CD4-positive, alpha-beta T cell (primary cell): ENCODE data around the gene COBL. TPM values are rescaled to one million over a fixed set of nuclear protein-coding genes. Genes with fewer than 3 reads are reported as not detected.
A peak's percentile ranks its signal among the peaks of the same experiment; 100 is the strongest.

ENCODE experiments used
- ATAC-seq: fragments of 200-7000 bp; cut with Tn5 transposase; one replicate; pipeline ENCODE4 v1.10.0; 2022; ENCODE audit warnings: mild to moderate bottlenecking; ENCODE audit not compliant: poor library complexity
- CTCF ChIA-PET: fragments of 350-600 bp; sonication (Branson Sonifier 250); formaldehyde crosslinking; loops from one replicate; lab custom pipeline; 2021; ENCODE audit warnings: antibody characterized with exemption, inconsistent platforms; lab: Charles Lee
- POLR2A ChIA-PET: fragments of 350-600 bp; sonication (Branson Sonifier 250); formaldehyde crosslinking; loops from one replicate; lab custom pipeline; 2021; ENCODE audit warnings: antibody characterized with exemption, inconsistent platforms; lab: Charles Lee
- DNase-seq, 14 experiments: peaks; one replicate each; pipeline ENCODE4 v3.0.0-alpha.2; 2013 to 2020; ENCODE audit warnings: mixed read lengths in 2 of 14
- H3K27ac ChIP-seq, 2 donors: one replicate each; pipeline versions ENCODE4 v1.5.1 to v1.7.0; 2013; ENCODE audit warnings: low read length in 2 of 2, low read depth in 1 of 2, mild to moderate bottlenecking in 1 of 2
- H3K27me3 ChIP-seq, 2 experiments: 1 replicate in 1 of 2; 2 replicates in 1 of 2; pipeline versions ENCODE4 v1.6.1 to v1.7.0; 2013; ENCODE audit warnings: low read length in 2 of 2, control low read depth in 1 of 2, mild to moderate bottlenecking in 1 of 2, moderate library complexity in 1 of 2; ENCODE audit not compliant: insufficient read depth in 2 of 2, control insufficient read depth in 1 of 2
- H3K36me3 ChIP-seq: one replicate; pipeline ENCODE4 v1.6.1; 2013; ENCODE audit warnings: low read length, control low read depth; ENCODE audit not compliant: insufficient read depth
- H3K4me1 ChIP-seq: one replicate; pipeline ENCODE4 v1.6.1; 2013; ENCODE audit warnings: low read length, control low read depth; ENCODE audit not compliant: insufficient read depth
- H3K4me3 ChIP-seq: one replicate; pipeline ENCODE4 v1.5.1; 2013; ENCODE audit warnings: mild to moderate bottlenecking, low read length, moderate library complexity
- H3K9me3 ChIP-seq, 2 experiments: 1 replicate in 1 of 2; 2 replicates in 1 of 2; pipeline versions ENCODE4 v1.6.1 to v1.7.0; 2013; ENCODE audit warnings: low read length in 2 of 2, mild to moderate bottlenecking in 2 of 2, control low read depth in 1 of 2, moderate library complexity in 1 of 2; ENCODE audit not compliant: control insufficient read depth in 1 of 2, insufficient read depth in 1 of 2
- H3K27ac Mint-ChIP-seq: one replicate; pipeline ENCODE4 v1.8.0; 2020; ENCODE audit warnings: mixed read lengths
- H3K27me3 Mint-ChIP-seq: one replicate; pipeline ENCODE4 v1.8.0; 2021; ENCODE audit warnings: mixed read lengths
- H3K36me3 Mint-ChIP-seq: one replicate; pipeline ENCODE4 v1.8.0; 2021; ENCODE audit warnings: low read depth, mixed read lengths
- H3K4me1 Mint-ChIP-seq: one replicate; pipeline ENCODE4 v1.8.0; 2021; ENCODE audit warnings: low read depth, mixed read lengths
- H3K4me3 Mint-ChIP-seq: one replicate; pipeline ENCODE4 v1.8.0; 2020; ENCODE audit warnings: mild to moderate bottlenecking, mixed read lengths
- H3K9me3 Mint-ChIP-seq: one replicate; pipeline ENCODE4 v1.8.0; 2020; ENCODE audit warnings: mixed read lengths
- intact Hi-C, 2 experiments: fragments of 100-400 bp; cut with DNase I in 1 of 2; cut with micrococcal nuclease in 1 of 2; formaldehyde crosslinking; loops; one replicate each; pipeline versions ENCODE4 v1.15.1 to v1.9.0; 2023 to 2025; cut with DNase I, micrococcal nuclease
- total RNA-seq, 174 experiments: library from RNA in 2 of 174; stranded (reverse) in 2 of 174; gene quantifications; one replicate each; pipeline ENCODE4 v1.2.3 and lab custom pipeline; 2021 to 2026
- TF ChIP-seq, protein P1 (sequence below): fragments of 200-600 bp; IDR thresholded peaks from one replicate; pipeline ENCODE4 v1.8.0; 2022; ENCODE audit warnings: antibody characterized with exemption, mild to moderate bottlenecking

COBL gene
- total RNA-seq, 2 experiments from 2014 or later: not detected

DNA sequence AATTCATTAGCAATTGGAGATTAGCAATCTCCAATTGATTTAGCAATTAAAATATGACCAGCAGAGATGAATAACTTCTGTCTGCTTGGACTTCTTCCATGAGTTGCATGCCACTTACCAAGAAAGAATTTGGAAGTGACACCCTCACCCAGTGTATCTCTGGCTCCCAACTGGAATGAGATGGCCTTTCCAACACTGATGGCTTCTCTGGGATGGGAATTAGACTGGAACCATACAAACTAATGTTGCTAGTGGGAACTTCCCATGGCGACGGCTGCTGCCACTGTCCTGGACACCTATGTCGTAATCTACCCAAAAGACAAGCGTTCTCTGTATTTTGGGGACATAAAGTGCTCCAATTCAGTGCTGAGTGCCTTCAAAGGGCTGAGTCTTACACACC lies 192.3 kb downstream of the COBL start:
- H3K4me1 Mint-ChIP-seq: peaks cover 34% of the 10 kb centered on the region
- H3K27me3 Mint-ChIP-seq: no peaks in the 10 kb centered on the region
- intact Hi-C loops: no loop called here
- no peak overlapping the region for H3K4me3 Mint-ChIP-seq
- H3K36me3 Mint-ChIP-seq: no peaks in the 10 kb centered on the region
- peaks cover 0 to 3% of the 10 kb centered on the region in 2 experiments for H3K9me3 ChIP-seq
- POLR2A ChIA-PET: no interaction called here
- H3K27ac ChIP-seq: no peak overlapping the region
- H3K4me3 ChIP-seq: no peak overlapping the region
- CTCF ChIA-PET: no interaction called here
- TF ChIP-seq, protein P1, sequence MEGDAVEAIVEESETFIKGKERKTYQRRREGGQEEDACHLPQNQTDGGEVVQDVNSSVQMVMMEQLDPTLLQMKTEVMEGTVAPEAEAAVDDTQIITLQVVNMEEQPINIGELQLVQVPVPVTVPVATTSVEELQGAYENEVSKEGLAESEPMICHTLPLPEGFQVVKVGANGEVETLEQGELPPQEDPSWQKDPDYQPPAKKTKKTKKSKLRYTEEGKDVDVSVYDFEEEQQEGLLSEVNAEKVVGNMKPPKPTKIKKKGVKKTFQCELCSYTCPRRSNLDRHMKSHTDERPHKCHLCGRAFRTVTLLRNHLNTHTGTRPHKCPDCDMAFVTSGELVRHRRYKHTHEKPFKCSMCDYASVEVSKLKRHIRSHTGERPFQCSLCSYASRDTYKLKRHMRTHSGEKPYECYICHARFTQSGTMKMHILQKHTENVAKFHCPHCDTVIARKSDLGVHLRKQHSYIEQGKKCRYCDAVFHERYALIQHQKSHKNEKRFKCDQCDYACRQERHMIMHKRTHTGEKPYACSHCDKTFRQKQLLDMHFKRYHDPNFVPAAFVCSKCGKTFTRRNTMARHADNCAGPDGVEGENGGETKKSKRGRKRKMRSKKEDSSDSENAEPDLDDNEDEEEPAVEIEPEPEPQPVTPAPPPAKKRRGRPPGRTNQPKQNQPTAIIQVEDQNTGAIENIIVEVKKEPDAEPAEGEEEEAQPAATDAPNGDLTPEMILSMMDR: no peak
- H3K4me1 ChIP-seq: peaks cover 8% of the 10 kb centered on the region
- ATAC-seq (no peak), DNase-seq (no peak)
- H3K9me3 Mint-ChIP-seq: no peaks in the 10 kb centered on the region
- no peaks in the 10 kb centered on the region for H3K27me3 ChIP-seq
- no peaks in the 10 kb centered on the region for H3K36me3 ChIP-seq
- H3K27ac Mint-ChIP-seq: no peak overlapping the region

DNA sequence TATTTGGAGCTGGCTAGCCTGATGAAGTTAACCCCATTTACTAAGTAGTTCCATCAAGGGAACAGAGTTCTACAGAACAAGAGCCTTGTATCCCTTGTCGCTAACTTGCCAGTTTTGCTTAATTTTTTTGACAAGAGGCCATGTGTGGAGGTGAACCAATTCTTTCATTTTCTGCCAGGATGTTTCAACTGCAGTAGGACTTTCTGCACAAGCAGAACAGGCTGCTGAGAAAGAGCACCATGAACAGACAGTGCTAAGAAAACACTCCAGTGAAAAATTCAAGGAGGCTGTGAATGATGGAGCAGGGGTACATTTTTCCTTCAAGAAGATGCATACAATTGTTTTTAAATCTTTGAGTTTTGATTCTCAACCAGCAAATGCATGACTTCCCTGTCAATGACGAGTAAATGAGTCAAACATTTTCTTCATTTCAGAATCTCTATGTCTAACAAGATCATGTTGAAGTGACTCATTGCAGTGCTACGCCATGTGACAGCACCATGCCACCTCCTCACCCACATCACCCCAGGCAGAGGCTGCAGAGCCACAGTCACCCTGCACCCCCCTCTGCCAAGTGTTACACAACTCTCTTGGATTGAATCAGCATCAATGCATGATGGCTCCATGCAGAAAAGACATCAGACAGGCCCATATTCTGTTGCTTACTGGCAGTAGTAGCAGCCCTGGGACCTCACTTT lies 193.1 kb downstream of the COBL start:
- Mint-ChIP-seq H3K4me1 (peaks cover 34% of the 10 kb centered on the region), H3K36me3 (no peaks in the 10 kb centered on the region), H3K27ac (peak overlapping the region; percentile 60), H3K27me3 (no peaks in the 10 kb centered on the region), H3K9me3 (no peaks in the 10 kb centered on the region), H3K4me3 (no peak overlapping the region)
- Histone ChIP-seq H3K4me3 (no peak overlapping the region), H3K27ac (no peak overlapping the region), H3K9me3 (peaks cover 0 to under 1% of the 10 kb centered on the region in 2 experiments), H3K4me1 (peaks cover 8% of the 10 kb centered on the region), H3K27me3 (no peaks in the 10 kb centered on the region), H3K36me3 (no peaks in the 10 kb centered on the region)
- TF ChIP-seq, protein P1: no peak
- ChIA-PET CTCF (no interaction called here), POLR2A (no interaction called here)
- peak; percentile 74 for ATAC-seq
- peak in 12 of 14 experiments; percentile 4 to 44 (median 24) for DNase-seq
- intact Hi-C loops: no loop called here

DNA sequence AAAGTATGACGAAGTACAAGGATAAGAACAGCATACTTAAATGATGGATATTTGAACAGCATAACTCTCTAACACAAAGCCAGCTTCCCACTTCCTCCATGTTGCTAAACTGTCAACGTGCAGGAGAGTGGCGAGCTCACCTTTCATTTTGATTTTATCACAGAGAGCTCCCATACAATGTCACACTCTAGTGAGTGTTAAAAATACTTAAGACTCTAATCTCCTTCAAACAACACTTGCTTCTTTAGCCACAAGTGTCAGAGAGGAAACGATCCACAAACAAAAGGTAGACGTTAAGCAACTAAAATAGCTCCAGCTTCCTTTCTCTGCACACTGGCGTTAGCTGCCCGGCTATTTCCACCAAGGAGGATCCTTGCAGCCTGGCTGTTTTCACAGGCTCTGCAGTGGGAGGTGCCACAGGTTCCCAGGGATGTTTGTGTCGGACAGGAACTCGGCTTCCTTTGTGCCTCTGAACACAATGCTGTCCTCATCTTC lies 194.6 kb downstream of the COBL start:
- Mint-ChIP-seq H3K4me1 (peaks cover 34% of the 10 kb centered on the region), H3K36me3 (no peaks in the 10 kb centered on the region), H3K27ac (peak overlapping the region; percentile 60), H3K9me3 (no peaks in the 10 kb centered on the region), H3K27me3 (no peaks in the 10 kb centered on the region), H3K4me3 (peak overlapping the region; percentile 26)
- Histone ChIP-seq H3K4me3 (peak overlapping the region; percentile 23), H3K27ac (no peak overlapping the region), H3K4me1 (peaks cover 8% of the 10 kb centered on the region), H3K27me3 (no peaks in the 10 kb centered on the region), H3K9me3 (no peaks in the 10 kb centered on the region), H3K36me3 (no peaks in the 10 kb centered on the region)
- TF ChIP-seq, protein P1: no peak
- POLR2A ChIA-PET: interaction anchor here (1.2 kb wide), 1 partner anchor 39 kb away, joined by 3 read pairs; no protein-coding TSS in a partner anchor
- ATAC-seq: peak; percentile 61
- CTCF ChIA-PET: no interaction called here
- intact Hi-C loops: no loop called here
- peak in 2 of 14 experiments; percentile 10 to 11 for DNase-seq
